Measurements from ENCODE around the gene FRAS1. TPM values are rescaled to one million over a fixed set of nuclear protein-coding genes. Genes with fewer than 3 reads are reported as not detected.

The FRAS1 gene
- total RNA-seq, 2 experiments from 2014 or later: 0.09 TPM; not detected in 1

DNA sequence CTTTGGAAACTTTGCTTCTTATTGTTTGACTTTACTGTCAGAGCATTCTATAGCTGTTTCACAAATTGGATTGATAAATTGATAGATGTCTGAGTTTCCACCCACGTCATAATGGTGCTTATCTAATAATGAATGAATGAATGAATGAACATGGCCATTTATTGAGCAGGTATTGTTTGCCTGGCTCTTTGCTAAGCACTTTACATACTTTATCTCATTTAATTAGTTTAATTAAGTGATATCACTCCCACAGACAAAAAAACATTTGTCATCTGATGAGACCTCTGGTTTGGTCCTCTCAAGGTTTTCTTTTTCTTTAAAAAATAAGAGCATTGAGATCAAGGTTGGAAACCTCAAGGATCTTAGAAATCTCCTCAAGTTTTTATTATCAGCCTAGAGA is 2.8 kb downstream of the FRAS1 start:
- H3K4me1 Mint-ChIP-seq: peaks cover 24% of the 10 kb centered on the region
- intact Hi-C loops (cut with DNase I, micrococcal nuclease): loop anchor here (2.0 to 10.0 kb wide), 5 partner anchors 103 to 802 kb away; no protein-coding TSS in a partner anchor
- no peak overlapping the region for H3K27ac Mint-ChIP-seq
- H3K27me3 Mint-ChIP-seq: peaks cover 60% of the 10 kb centered on the region
- DNase-seq (no peak), ATAC-seq (no peak)
- no peak overlapping the region for H3K4me3 Mint-ChIP-seq
- H3K36me3 Mint-ChIP-seq (ENCODE audit: low read depth): no peaks in the 10 kb centered on the region
- ChIA-PET POLR2A (no interaction called here), CTCF (interaction anchor here (0.6 to 2.7 kb wide), 10 partner anchors 9 to 792 kb away, joined by 3 to 17 read pairs (median 4); no protein-coding TSS in a partner anchor)
- no peaks in the 10 kb centered on the region for H3K9me3 Mint-ChIP-seq (ENCODE audit: low read depth)

- ATAC-seq (no peak), DNase-seq (no peak)
- H3K4me1 Mint-ChIP-seq: peaks cover 16% of the 10 kb centered on the region
- intact Hi-C loops (cut with DNase I, micrococcal nuclease): no loop called here
- no peak overlapping the region for H3K27ac Mint-ChIP-seq
- H3K27me3 Mint-ChIP-seq: peaks cover 52% of the 10 kb centered on the region
- H3K4me3 Mint-ChIP-seq: no peak overlapping the region
- CTCF ChIA-PET: no interaction called here
- POLR2A ChIA-PET: no interaction called here
- H3K9me3 Mint-ChIP-seq (ENCODE audit: low read depth): no peaks in the 10 kb centered on the region
- H3K36me3 Mint-ChIP-seq (ENCODE audit: low read depth): no peaks in the 10 kb centered on the region
These were observed 4.9 kb downstream of the FRAS1 start for GRCh38 chr4:78061939-78062570.

GRCh38 chr4:78065508-78066192 is 8.5 kb downstream of the FRAS1 start:
- CTCF ChIA-PET: no interaction called here
- no peaks in the 10 kb centered on the region for H3K36me3 Mint-ChIP-seq (ENCODE audit: low read depth)

DNA sequence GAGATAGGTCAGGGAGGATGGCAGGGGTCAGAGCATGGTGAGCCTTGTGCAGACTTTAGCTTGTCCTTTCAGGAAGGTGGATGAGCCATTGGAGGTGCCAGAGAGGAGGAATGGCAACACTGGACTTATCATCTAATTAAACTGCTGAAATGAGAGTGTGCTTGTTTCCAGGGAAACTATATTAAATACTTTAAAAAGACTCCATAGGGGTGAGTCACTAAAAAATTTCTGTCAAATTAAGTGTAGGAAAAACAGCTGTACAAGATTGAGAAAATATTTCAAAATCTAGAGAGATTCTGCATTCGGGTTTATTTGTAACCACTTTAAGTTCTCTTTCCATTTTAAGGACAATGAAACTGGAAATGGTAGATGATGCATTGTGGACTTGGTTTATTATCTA is 11.4 kb downstream of the FRAS1 start:
- ATAC-seq (no peak), DNase-seq (no peak)
- no peaks in the 10 kb centered on the region for H3K36me3 Mint-ChIP-seq (ENCODE audit: low read depth)
- intact Hi-C loops (cut with DNase I, micrococcal nuclease): no loop called here
- H3K27me3 Mint-ChIP-seq: peaks cover 42% of the 10 kb centered on the region
- no peak overlapping the region for H3K27ac Mint-ChIP-seq
- no peaks in the 10 kb centered on the region for H3K9me3 Mint-ChIP-seq (ENCODE audit: low read depth)
- ChIA-PET CTCF (interaction anchor here (0.8 to 1.1 kb wide), 2 partner anchors 9 to 373 kb away, joined by 3 read pairs; no protein-coding TSS in a partner anchor), POLR2A (no interaction called here)
- no peaks in the 10 kb centered on the region for H3K4me1 Mint-ChIP-seq
- no peak overlapping the region for H3K4me3 Mint-ChIP-seq

More at GRCh38 chr4:78065508-78066192, 8.5 kb downstream of the FRAS1 start:
- no peak overlapping the region for H3K27ac Mint-ChIP-seq
- peaks cover 47% of the 10 kb centered on the region for H3K27me3 Mint-ChIP-seq
- H3K9me3 Mint-ChIP-seq (ENCODE audit: low read depth): no peaks in the 10 kb centered on the region
- POLR2A ChIA-PET: no interaction called here
- ATAC-seq: no peak
- no peak overlapping the region for H3K4me3 Mint-ChIP-seq
- intact Hi-C loops (cut with DNase I, micrococcal nuclease): no loop called here
- DNase-seq: no peak
- H3K4me1 Mint-ChIP-seq: no peaks in the 10 kb centered on the region

GRCh38 chr4:78069319-78069718 is 12.2 kb downstream of the FRAS1 start:
- no peak for ATAC-seq
- H3K27ac Mint-ChIP-seq: no peak overlapping the region
- ChIA-PET CTCF (interaction anchor here (0.5 to 1.1 kb wide), 2 partner anchors 10 to 77 kb away, joined by 3 read pairs; no protein-coding TSS in a partner anchor), POLR2A (no interaction called here)
- intact Hi-C loops (cut with DNase I, micrococcal nuclease): no loop called here
- no peaks in the 10 kb centered on the region for H3K4me1 Mint-ChIP-seq
- no peak for DNase-seq
- H3K4me3 Mint-ChIP-seq: no peak overlapping the region
- H3K36me3 Mint-ChIP-seq (ENCODE audit: low read depth): no peaks in the 10 kb centered on the region
- H3K9me3 Mint-ChIP-seq (ENCODE audit: low read depth): no peaks in the 10 kb centered on the region
- peaks cover 45% of the 10 kb centered on the region for H3K27me3 Mint-ChIP-seq

DNA sequence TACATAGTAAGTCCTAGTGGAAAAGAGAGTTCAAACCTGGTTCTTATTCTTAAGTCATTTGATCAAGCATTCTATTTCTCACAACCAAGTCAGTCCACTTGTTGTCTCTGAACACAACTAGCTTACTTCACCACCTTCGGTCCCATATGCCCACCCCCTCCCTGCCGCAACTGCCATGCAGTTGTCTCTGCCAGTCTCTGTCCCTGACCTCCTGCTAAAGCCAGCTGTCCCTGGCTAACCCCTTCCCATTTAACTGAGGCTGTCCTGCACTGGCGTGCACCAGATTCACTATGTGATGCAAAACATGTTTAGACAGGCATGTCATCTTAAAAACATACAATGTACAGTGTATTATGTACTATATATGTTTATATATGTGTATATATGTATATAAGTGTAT is 12.7 kb downstream of the FRAS1 start:
- no peaks in the 10 kb centered on the region for H3K4me1 Mint-ChIP-seq
- H3K27me3 Mint-ChIP-seq: peaks cover 50% of the 10 kb centered on the region
- no peak overlapping the region for H3K4me3 Mint-ChIP-seq
- H3K36me3 Mint-ChIP-seq (ENCODE audit: low read depth): no peaks in the 10 kb centered on the region
- H3K9me3 Mint-ChIP-seq (ENCODE audit: low read depth): no peaks in the 10 kb centered on the region
- H3K27ac Mint-ChIP-seq: no peak overlapping the region
- DNase-seq: no peak
- intact Hi-C loops (cut with DNase I, micrococcal nuclease): no loop called here
- no peak for ATAC-seq
- CTCF ChIA-PET: interaction anchor here (0.5 kb wide), 1 partner anchor 77 kb away, joined by 3 read pairs; no protein-coding TSS in a partner anchor
- POLR2A ChIA-PET: no interaction called here

- no peaks in the 10 kb centered on the region for H3K9me3 Mint-ChIP-seq (ENCODE audit: low read depth)
- CTCF ChIA-PET: interaction anchor here (1.1 kb wide), 1 partner anchor 10 kb away, joined by 3 read pairs; no protein-coding TSS in a partner anchor
- intact Hi-C loops (cut with DNase I, micrococcal nuclease): no loop called here
- POLR2A ChIA-PET: no interaction called here
- H3K36me3 Mint-ChIP-seq (ENCODE audit: low read depth): no peaks in the 10 kb centered on the region
- no peak overlapping the region for H3K4me3 Mint-ChIP-seq
- DNase-seq (no peak), ATAC-seq (no peak)
- H3K4me1 Mint-ChIP-seq: no peaks in the 10 kb centered on the region
- peaks cover 51% of the 10 kb centered on the region for H3K27me3 Mint-ChIP-seq
- no peak overlapping the region for H3K27ac Mint-ChIP-seq
These were observed 13.7 kb downstream of the FRAS1 start for GRCh38 chr4:78070731-78071282.

- POLR2A ChIA-PET: no interaction called here
- H3K27ac Mint-ChIP-seq: no peak overlapping the region
- no peak overlapping the region for H3K4me3 Mint-ChIP-seq
- intact Hi-C loops (cut with DNase I, micrococcal nuclease): no loop called here
- ATAC-seq (no peak), DNase-seq (no peak)
- peaks cover 38% of the 10 kb centered on the region for H3K27me3 Mint-ChIP-seq
- H3K36me3 Mint-ChIP-seq (ENCODE audit: low read depth): no peaks in the 10 kb centered on the region
- CTCF ChIA-PET: no interaction called here
- H3K9me3 Mint-ChIP-seq (ENCODE audit: low read depth): no peaks in the 10 kb centered on the region
- no peaks in the 10 kb centered on the region for H3K4me1 Mint-ChIP-seq
These were observed 17.6 kb downstream of the FRAS1 start for GRCh38 chr4:78074759-78075158.

DNA sequence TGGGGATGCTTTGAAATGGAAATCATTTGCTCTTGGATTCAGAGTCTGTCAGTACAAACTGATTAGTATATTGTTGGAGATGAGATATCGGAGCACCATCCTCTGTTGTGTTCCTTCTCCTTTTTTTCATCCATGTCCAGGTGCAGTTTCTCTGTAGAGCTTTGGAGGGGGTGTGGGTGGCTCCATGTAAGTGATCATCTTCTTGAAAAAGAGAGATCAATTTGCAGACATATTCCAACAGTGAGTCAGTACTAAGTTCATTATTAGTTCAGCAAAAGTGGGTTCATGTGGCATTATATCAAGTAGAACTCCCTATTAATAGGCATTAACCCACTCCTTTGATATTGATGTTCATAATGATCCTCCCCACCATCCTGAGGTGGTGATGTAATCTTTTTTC is 18.9 kb downstream of the FRAS1 start:
- H3K27ac Mint-ChIP-seq: no peak overlapping the region
- ATAC-seq: no peak
- H3K36me3 Mint-ChIP-seq (ENCODE audit: low read depth): no peaks in the 10 kb centered on the region
- no peak overlapping the region for H3K4me3 Mint-ChIP-seq
- no peaks in the 10 kb centered on the region for H3K4me1 Mint-ChIP-seq
- ChIA-PET POLR2A (no interaction called here), CTCF (interaction anchor here (0.7 kb wide), 1 partner anchor 85 kb away, joined by 3 read pairs; no protein-coding TSS in a partner anchor)
- H3K27me3 Mint-ChIP-seq: peaks cover 30% of the 10 kb centered on the region
- H3K9me3 Mint-ChIP-seq (ENCODE audit: low read depth): no peaks in the 10 kb centered on the region
- intact Hi-C loops (cut with DNase I, micrococcal nuclease): no loop called here
- no peak for DNase-seq

- ATAC-seq: no peak
- POLR2A ChIA-PET: no interaction called here
- H3K36me3 Mint-ChIP-seq (ENCODE audit: low read depth): no peaks in the 10 kb centered on the region
- no peaks in the 10 kb centered on the region for H3K4me1 Mint-ChIP-seq
- no peaks in the 10 kb centered on the region for H3K9me3 Mint-ChIP-seq (ENCODE audit: low read depth)
- no peak overlapping the region for H3K27ac Mint-ChIP-seq
- DNase-seq: no peak
- peaks cover 18% of the 10 kb centered on the region for H3K27me3 Mint-ChIP-seq
- intact Hi-C loops (cut with DNase I, micrococcal nuclease): no loop called here
- no peak overlapping the region for H3K4me3 Mint-ChIP-seq
- CTCF ChIA-PET: no interaction called here
These were observed 21.0 kb downstream of the FRAS1 start for GRCh38 chr4:78078101-78078500.

GRCh38 chr4:78079726-78080430 is 22.8 kb downstream of the FRAS1 start:
- no peaks in the 10 kb centered on the region for H3K4me1 Mint-ChIP-seq
- H3K9me3 Mint-ChIP-seq (ENCODE audit: low read depth): no peaks in the 10 kb centered on the region
- DNase-seq (no peak), ATAC-seq (no peak)
- H3K27ac Mint-ChIP-seq: no peak overlapping the region
- intact Hi-C loops (cut with DNase I, micrococcal nuclease): no loop called here
- ChIA-PET CTCF (interaction anchor here (1.2 kb wide), 1 partner anchor 20 kb away, joined by 3 read pairs; no protein-coding TSS in a partner anchor), POLR2A (no interaction called here)
- H3K27me3 Mint-ChIP-seq: peaks cover 14% of the 10 kb centered on the region
- H3K36me3 Mint-ChIP-seq (ENCODE audit: low read depth): no peaks in the 10 kb centered on the region
- H3K4me3 Mint-ChIP-seq: no peak overlapping the region
